Activated naive CD4-positive, alpha-beta T cell treated with anti-CD3 and anti-CD28 coated beads, Interleukin-2, amount 50 U/mL, for 72 hours (primary cell): ENCODE measurements around the gene ZFR2. TPM values are rescaled to one million over a fixed set of nuclear protein-coding genes. Genes with fewer than 3 reads are reported as not detected.

Source experiments
- ATAC-seq, 2 donors: fragments of 150-1000 bp; cut with Tn5 transposase; 2 replicates each; pipeline ENCODE4 v1.10.0; 2021; ENCODE audit warnings: mild to moderate bottlenecking in 2 of 2, moderate library complexity in 2 of 2
- DNase-seq, 2 donors: peaks; one replicate each; pipeline ENCODE4 v3.0.0; 2021 to 2022; ENCODE audit warnings: low spot score in 2 of 2
- H3K27ac Mint-ChIP-seq, 2 donors: one replicate each; pipeline ENCODE4 v1.8.0; 2022; ENCODE audit warnings: mild to moderate bottlenecking in 2 of 2, mixed read lengths in 2 of 2
- H3K36me3 Mint-ChIP-seq, 2 donors: one replicate each; pipeline ENCODE4 v1.8.0; 2022; ENCODE audit warnings: mixed read lengths in 2 of 2
- H3K9me3 Mint-ChIP-seq, 2 donors: one replicate each; pipeline ENCODE4 v1.8.0; 2022; ENCODE audit warnings: mixed read lengths in 2 of 2
- total RNA-seq, 2 donors: library from RNA; stranded (reverse); gene quantifications; one replicate each; pipeline ENCODE4 v1.2.3, GENCODE V29; 2022

The ZFR2 gene
- total RNA-seq, 2 donors from 2014 or later = 0.11 to 0.70 TPM

GRCh38 chr19:3851254-3852176 is 17.3 kb downstream of the ZFR2 start:
- Mint-ChIP-seq H3K9me3 (peaks cover 4 to 17% of the 10 kb centered on the region in 2 donors), H3K27ac (no peak overlapping the region), H3K36me3 (peaks cover 5 to 27% of the 10 kb centered on the region in 2 donors)
- no peak for ATAC-seq
- DNase-seq = no peak

GRCh38 chr19:3850320-3850972 is 18.4 kb downstream of the ZFR2 start:
- Mint-ChIP-seq H3K27ac (no peak overlapping the region), H3K9me3 (peaks cover 4 to 17% of the 10 kb centered on the region in 2 donors), H3K36me3 (peaks cover 5 to 27% of the 10 kb centered on the region in 2 donors)
- DNase-seq = no peak
- no peak for ATAC-seq

- DNase-seq (no peak), ATAC-seq (no peak)
- H3K27ac Mint-ChIP-seq = no peak overlapping the region
- peaks cover 5 to 27% of the 10 kb centered on the region in 2 donors for H3K36me3 Mint-ChIP-seq
- peaks cover 4 to 17% of the 10 kb centered on the region in 2 donors for H3K9me3 Mint-ChIP-seq
Measured at GRCh38 chr19:3849787-3850186, 19.1 kb downstream of the ZFR2 start.

GRCh38 chr19:3849092-3849491 is 19.7 kb downstream of the ZFR2 start:
- ATAC-seq (peak; percentile 46 to 74), DNase-seq (peak in 1 of 2 donors; percentile 26)
- Mint-ChIP-seq H3K27ac (no peak overlapping the region), H3K9me3 (peaks cover 4 to 17% of the 10 kb centered on the region in 2 donors), H3K36me3 (peaks cover 5 to 27% of the 10 kb centered on the region in 2 donors)

GRCh38 chr19:3844596-3844995 is 24.2 kb downstream of the ZFR2 start:
- DNase-seq = no peak
- no peak for ATAC-seq
- H3K9me3 Mint-ChIP-seq = no peaks in the 10 kb centered on the region
- no peak overlapping the region for H3K27ac Mint-ChIP-seq
- no peaks in the 10 kb centered on the region for H3K36me3 Mint-ChIP-seq

GRCh38 chr19:3842948-3843347 is 25.9 kb downstream of the ZFR2 start:
- H3K9me3 Mint-ChIP-seq = peaks cover 0 to 1% of the 10 kb centered on the region in 2 donors
- no peak for ATAC-seq
- H3K27ac Mint-ChIP-seq = no peak overlapping the region
- peaks cover 0 to 4% of the 10 kb centered on the region in 2 donors for H3K36me3 Mint-ChIP-seq
- no peak for DNase-seq

GRCh38 chr19:3840804-3841203 is 28.0 kb downstream of the ZFR2 start:
- no peak for ATAC-seq
- H3K27ac Mint-ChIP-seq = no peak overlapping the region
- H3K9me3 Mint-ChIP-seq = peaks cover 0 to 4% of the 10 kb centered on the region in 2 donors

GRCh38 chr19:3839941-3840340 is 28.9 kb downstream of the ZFR2 start:
- Mint-ChIP-seq H3K9me3 (peaks cover 0 to 4% of the 10 kb centered on the region in 2 donors), H3K27ac (peak overlapping the region in 1 of 2 donors; percentile 69), H3K36me3 (peaks cover 0 to 4% of the 10 kb centered on the region in 2 donors)
- ATAC-seq (no peak), DNase-seq (no peak)

More at GRCh38 chr19:3840804-3841203, 28.0 kb downstream of the ZFR2 start:
- no peak for DNase-seq
- H3K36me3 Mint-ChIP-seq = peaks cover 0 to 4% of the 10 kb centered on the region in 2 donors

GRCh38 chr19:3838661-3839060 is 30.2 kb downstream of the ZFR2 start:
- DNase-seq (no peak), ATAC-seq (no peak)
- Mint-ChIP-seq H3K36me3 (peaks cover 0 to 4% of the 10 kb centered on the region in 2 donors), H3K27ac (no peak overlapping the region), H3K9me3 (peaks cover 0 to 4% of the 10 kb centered on the region in 2 donors)

GRCh38 chr19:3837922-3838321 is 30.9 kb downstream of the ZFR2 start:
- DNase-seq = no peak
- peaks cover 0 to 4% of the 10 kb centered on the region in 2 donors for H3K36me3 Mint-ChIP-seq
- H3K27ac Mint-ChIP-seq = no peak overlapping the region
- H3K9me3 Mint-ChIP-seq = peaks cover 0 to 4% of the 10 kb centered on the region in 2 donors
- no peak for ATAC-seq

GRCh38 chr19:3837332-3837731 is 31.5 kb downstream of the ZFR2 start:
- H3K36me3 Mint-ChIP-seq = peaks cover 0 to 4% of the 10 kb centered on the region in 2 donors
- H3K27ac Mint-ChIP-seq = no peak overlapping the region
- DNase-seq (no peak), ATAC-seq (no peak)
- H3K9me3 Mint-ChIP-seq = peaks cover 0 to 4% of the 10 kb centered on the region in 2 donors

GRCh38 chr19:3836887-3837286 is 32.0 kb downstream of the ZFR2 start:
- ATAC-seq = peak in 1 of 2 donors; percentile 45
- H3K9me3 Mint-ChIP-seq = peaks cover 0 to 4% of the 10 kb centered on the region in 2 donors
- H3K27ac Mint-ChIP-seq = no peak overlapping the region
- peaks cover 0 to 4% of the 10 kb centered on the region in 2 donors for H3K36me3 Mint-ChIP-seq
- no peak for DNase-seq

GRCh38 chr19:3835055-3835435 is 33.8 kb downstream of the ZFR2 start:
- Mint-ChIP-seq H3K36me3 (peaks cover 0 to 4% of the 10 kb centered on the region in 2 donors), H3K9me3 (peaks cover 0 to 4% of the 10 kb centered on the region in 2 donors), H3K27ac (no peak overlapping the region)
- DNase-seq (no peak), ATAC-seq (no peak)

- ATAC-seq (no peak), DNase-seq (no peak)
- Mint-ChIP-seq H3K9me3 (peaks cover 0 to 4% of the 10 kb centered on the region in 2 donors), H3K27ac (no peak overlapping the region), H3K36me3 (peaks cover 0 to 4% of the 10 kb centered on the region in 2 donors)
Measured at GRCh38 chr19:3834349-3835054, 34.3 kb downstream of the ZFR2 start.

- DNase-seq = no peak
- H3K36me3 Mint-ChIP-seq = peaks cover 0 to 4% of the 10 kb centered on the region in 2 donors
- H3K27ac Mint-ChIP-seq = no peak overlapping the region
- H3K9me3 Mint-ChIP-seq = peaks cover 0 to 4% of the 10 kb centered on the region in 2 donors
- ATAC-seq = no peak
Measured at GRCh38 chr19:3833578-3834348, 35.1 kb downstream of the ZFR2 start.

- DNase-seq (no peak), ATAC-seq (no peak)
- H3K9me3 Mint-ChIP-seq = no peaks in the 10 kb centered on the region
- H3K36me3 Mint-ChIP-seq = no peaks in the 10 kb centered on the region
- H3K27ac Mint-ChIP-seq = no peak overlapping the region
Measured at GRCh38 chr19:3832001-3832400, 36.8 kb downstream of the ZFR2 start.
